HG03565 (cell line): ENCODE results near the gene SH3RF2.
"Not testable (repeated sequence)": the region's sequence is repeated elsewhere in the genome, so short reads cannot be mapped to it uniquely, and the experiment has no call there.

ENCODE experiments used
- ATAC-seq: cut with Tn5 transposase; IDR thresholded peaks from one replicate; pipeline ENCODE4 v1.9.1; 2021; ENCODE audit warnings: mild to moderate bottlenecking, moderate library complexity; ENCODE audit not compliant: unreplicated experiment

Gene SH3RF2

DNA sequence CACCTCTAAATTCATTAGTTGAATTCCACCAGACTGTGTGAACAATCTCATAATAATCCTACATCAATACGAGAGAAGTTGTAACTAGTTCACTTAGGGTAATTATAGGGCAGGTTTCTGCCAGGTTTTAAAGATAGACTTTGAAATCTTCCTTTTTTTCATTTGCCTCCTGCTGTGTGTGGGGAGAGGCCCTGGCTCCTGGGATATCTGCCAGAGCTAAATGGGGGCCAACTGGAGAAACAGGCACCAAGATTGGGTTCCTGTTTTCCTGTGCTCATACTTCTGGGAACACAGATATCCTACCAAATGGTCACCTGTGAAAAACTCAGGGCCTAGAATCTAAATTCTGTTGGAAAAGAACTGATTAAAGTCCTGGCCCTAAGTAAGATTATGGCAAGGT is 42.3 kb downstream of the SH3RF2 start:
- ATAC-seq, result no peak

DNA sequence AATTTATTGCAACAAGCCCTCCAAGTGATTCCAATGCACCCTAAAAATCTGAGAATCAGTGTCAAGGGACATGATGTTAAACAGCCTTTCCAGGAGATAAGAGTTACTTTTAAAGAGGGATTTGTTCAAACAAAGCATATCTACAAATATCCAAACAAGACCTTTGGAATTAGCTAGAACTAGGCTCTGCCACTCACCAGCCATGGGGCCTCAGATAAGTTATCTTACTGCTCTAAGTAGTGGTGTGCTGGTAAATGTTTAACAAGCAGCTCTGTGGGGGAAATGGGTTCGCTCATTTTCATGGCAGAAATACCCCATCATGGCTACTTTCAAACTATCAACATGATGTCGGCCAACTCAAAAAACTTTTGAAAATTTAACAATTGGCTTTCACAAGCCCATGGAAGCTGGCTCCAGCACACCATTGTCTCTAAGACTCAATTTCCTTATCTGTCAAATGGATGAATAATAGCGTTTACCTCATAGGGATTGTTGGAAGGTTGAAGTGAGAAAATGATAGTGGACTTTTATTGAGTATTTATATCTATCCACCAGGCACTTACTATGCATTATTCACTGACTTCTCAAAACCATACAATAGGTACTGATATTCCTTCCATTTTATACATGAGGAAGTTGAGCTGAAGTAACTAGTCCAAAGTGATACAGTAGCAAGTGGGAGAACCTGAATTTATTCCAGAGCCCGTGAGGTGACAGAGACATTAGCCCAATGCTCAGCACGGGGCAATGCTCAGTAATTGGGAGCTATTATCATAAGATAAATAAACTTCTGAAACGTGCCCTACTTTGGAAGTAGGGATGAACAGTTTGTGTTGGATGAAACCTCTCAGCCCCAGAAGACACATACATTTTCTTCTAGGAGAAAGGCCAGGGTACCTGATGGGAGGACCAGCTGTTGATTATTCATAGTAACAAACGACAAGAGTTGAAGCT is 43.2 kb downstream of the SH3RF2 start:
- no peak for ATAC-seq

DNA sequence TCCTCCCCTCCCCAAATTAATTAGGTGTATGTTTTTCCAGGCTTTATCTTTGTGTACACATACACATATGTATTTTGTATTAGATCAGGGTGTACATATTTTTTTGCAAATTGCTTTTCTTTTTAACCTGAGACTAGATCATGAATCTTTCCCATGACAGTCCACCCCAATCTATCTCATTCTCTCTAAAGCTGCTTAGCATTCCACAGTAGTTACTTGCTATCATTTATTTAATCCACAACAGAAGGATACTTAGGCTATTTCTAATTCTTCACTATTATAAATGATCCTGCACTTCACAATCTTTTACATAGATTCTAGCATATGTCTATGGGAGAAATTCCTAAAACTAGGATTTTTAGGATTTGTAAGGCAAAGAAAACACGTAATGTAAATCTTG is 43.9 kb downstream of the SH3RF2 start:
- ATAC-seq, result no peak

DNA sequence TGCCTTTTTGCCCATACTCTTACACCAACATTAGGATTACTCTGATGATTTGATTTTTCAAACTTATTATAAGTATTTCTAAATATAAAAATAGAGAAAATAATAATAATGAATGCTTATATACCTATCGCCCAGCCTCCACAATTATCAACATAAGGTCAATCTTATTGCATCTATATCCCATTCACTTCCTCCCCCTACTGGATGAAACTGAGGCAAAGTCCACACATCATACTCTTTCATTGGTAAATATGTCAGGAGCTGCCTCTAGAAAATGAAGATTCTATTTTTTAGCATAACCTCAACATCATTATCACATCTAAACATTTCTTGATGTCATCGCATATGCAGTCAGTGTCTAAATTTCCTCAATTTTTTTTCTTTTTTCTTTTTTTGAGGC is 44.3 kb downstream of the SH3RF2 start:
- ATAC-seq, result no peak

DNA sequence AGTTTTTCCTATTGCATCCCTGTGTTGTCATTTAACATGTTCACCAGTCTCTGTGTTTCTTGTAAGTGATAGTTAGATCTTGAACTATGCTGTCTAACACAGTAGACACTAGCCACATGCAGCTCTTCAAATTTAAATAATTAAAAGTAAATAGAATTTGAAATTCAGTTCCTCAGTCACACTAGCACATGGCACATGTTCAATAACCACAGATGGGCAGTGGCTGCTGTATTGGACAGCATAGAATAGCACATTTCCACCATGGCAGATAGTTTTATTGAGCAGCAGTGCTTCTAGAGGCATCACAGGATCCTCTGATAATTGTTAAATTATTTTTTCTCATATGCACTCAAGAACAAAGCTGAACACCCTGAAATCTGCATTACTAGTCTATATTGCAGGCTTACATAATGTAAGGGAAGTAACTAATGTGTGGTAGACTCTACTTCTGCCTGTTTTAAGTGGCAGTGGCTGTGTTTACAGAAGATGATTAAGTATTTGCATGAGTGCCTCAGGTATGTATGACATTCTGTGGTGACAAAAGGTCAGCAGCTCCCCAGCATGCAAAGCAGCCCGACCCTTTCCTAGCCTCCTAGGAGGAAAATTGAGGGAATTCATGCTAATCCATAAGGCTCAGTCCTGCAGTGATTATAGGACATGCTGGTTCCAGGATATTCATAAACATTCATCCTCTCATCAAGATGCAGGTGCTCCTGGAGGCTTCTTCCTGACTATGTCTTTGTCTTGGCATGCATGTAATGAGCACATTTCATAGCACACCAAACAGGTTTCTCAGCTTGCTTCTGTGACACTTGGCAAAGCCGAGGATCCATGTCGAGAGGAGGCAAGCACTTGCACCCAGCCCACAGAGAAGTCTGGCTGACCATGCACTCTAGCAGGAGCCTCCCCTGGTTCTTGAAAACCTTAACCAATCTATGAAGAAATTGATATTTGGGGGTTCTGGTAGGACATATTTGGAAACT is 45.5 kb downstream of the SH3RF2 start:
- ATAC-seq, result no peak

DNA sequence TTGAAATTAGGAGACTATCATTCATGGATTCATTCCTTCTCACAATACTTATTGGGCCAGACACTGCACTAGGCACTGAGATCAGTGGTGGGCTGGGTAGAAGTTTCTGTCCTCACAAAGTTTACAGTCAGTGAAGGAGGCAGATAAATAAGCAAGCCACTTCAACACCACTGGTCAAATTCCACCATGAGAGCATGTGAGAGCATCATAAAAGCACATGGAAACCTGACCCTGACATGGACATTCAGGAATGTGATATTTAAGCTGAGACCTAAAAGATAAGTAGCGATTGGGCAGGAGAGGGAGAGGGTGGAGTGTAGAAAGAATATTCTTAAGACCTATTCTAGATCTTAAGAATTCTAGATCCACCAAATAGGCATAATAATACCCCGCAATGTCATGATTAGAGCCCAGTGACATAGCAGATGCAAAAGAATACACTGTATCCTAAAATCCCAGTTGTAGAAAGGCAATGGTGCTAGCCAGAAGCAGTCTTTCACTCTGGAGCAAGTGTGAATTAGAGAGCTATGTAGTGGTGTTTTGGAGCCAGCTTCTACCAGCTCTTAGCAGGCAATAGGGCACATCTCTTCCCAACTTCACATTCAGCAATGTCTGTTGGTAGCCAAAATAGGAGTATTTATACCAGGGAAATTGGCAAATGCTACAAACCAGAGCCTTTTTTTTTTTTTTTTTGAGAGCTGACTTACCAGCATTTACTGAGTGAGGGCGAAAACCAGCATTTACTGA is 46.4 kb downstream of the SH3RF2 start:
- ATAC-seq, result no peak

DNA sequence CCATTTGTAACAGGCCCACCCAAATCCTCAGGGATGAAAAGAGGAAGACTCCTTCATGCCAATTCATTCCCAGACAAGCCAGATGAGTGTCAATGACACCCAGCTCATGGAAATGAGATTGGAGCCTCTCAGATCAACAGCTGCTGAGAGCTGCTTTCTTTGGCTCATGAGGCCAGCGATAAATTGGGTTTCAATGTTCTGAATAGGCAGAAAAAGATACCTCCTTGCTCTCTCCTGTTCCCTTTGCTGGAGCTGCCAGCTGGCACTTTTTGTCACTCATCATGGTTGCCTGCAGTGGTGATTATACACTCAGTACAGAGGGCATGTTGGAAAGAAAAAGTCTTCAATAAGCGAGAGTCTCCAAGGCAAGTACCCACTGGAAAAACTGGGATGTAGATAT is 47.1 kb downstream of the SH3RF2 start:
- no peak for ATAC-seq

DNA sequence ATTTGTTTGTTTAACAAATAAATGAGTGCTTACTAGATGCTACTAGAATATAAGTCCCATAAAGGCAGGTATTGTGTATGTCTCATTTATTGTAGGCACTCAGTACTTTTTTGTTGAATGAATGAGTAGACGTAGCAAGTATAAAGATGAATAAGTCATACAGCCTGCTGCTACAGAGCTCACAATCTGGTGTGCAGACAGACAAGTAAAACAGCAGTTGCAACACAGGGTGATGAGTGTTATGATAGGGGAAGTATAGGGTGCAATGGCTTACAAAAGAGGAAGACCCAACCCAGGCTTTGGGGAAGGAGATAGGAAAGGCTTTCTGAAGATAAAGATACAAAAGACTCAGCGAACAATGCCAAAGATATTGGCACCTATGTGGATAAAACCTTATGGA is 47.7 kb downstream of the SH3RF2 start:
- no peak for ATAC-seq

DNA sequence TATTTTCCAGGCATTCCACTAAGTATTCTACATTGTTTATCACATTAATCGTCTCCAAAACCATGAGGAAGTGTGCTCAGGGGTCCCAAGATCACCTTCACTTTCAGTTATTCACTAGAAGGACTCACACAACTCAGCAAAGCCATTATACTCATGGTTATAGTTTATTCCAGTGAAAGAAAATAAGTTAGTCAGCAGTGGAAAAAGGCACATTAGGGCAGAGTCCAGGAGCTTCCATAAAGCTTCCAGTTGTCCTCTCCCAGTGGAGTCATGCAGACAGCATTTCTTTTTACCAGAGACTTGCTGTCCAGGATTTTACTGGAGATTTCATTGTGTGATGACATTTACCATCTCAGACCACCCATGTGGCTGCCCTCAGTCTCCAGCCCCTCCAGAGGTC is 51.5 kb downstream of the SH3RF2 start:
- ATAC-seq, result no peak

DNA sequence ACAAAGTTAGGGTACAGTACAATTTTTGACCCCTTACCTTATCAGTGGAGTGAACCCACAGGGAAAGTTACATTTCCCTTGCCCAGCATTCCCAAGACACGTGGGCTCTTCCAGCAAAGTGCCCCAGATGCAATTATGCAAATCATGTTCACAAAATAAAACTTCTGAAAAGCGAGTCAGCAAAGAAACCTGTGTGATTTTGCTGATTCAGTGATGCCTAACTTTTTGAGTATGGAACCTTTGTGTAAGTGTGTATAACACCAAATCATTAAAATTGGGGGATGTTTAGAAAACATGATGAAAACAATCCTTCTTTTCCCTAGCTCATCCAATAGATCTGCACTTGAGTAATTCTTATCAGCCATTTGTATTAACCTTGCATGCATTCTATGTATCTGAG is 52.6 kb downstream of the SH3RF2 start:
- ATAC-seq, result no peak

DNA sequence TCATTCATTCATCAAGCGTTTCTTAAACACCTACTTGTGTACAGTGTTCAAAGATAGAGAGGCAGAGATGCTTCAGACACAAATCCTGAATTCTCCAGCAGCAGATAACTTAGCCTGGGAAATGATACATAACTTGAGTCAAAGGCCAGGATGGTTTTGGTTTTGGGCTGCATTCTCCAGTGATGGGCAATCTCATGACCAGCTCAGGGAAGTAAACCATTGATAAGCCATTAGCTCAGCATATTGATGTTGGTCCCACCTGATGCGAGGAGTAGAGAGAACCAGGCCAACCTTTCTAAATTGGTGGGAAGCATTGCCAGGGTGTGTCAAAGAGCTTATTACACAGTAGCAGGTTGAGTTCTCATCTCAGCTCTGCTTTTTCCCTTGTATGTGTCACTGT is 53.0 kb downstream of the SH3RF2 start:
- no peak for ATAC-seq

DNA sequence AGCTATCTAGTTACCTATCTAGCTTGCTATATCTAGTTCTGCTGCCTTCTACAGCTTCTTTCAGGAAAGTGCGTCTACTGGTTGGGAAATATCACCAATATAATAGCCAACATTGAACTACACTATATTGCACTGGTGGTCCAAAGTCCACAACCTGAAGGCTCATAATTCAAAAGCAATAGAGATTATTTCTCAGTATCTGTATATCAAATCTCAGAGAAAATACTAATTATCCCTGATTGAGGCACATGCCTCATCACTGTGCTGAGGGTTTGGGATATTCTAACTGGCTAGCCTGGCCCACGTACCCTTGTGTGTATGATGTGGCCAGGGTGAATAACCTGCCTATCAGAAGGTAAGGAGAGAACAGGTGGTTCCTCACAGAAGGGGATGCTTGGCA is 53.8 kb downstream of the SH3RF2 start:
- ATAC-seq, result no peak

DNA sequence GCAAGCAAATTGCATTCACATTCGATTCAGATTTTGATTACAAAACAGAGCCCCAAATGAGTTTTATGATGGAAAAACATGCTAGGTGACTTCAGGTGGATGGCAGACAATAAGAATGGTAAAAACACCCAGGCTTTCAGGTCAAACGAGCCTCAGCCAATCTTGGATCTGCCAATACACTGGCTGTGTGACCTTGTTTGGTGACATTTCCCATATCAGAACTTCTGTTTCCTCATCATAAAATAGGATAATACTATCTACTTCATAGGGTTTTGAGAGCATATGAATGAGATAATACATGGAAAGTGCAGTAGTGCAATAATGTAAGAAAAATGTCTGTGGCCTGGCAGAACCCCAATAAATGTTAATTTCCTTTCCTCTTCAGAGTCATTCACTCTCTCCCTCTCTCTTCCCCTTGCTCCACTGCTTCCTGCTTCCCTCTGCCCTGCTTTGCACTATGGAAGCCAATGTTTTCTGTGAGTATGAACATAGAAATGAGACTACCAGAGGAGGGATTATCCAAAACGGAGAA is 54.7 kb downstream of the SH3RF2 start:
- ATAC-seq, result no peak

DNA sequence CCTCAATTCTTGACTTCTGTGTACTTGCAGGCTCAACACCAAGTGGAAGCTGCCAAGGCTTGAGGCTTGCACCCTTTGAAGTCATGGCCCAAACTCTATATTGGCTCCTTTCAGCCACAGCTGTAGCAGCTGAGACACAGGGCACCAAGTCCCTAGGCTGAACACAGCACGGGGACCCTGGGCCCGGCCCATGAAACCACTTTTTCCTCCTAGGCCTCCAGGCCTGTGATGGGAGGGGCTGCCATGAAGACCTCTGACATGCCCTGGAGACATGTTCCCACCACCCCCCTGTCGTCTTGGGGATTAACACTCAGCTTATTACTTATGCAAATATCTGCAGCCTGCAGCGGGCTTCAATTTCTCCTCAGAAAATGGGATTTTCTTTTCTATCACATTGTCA is 57.2 kb downstream of the SH3RF2 start:
- not testable (repeated sequence) for ATAC-seq

DNA sequence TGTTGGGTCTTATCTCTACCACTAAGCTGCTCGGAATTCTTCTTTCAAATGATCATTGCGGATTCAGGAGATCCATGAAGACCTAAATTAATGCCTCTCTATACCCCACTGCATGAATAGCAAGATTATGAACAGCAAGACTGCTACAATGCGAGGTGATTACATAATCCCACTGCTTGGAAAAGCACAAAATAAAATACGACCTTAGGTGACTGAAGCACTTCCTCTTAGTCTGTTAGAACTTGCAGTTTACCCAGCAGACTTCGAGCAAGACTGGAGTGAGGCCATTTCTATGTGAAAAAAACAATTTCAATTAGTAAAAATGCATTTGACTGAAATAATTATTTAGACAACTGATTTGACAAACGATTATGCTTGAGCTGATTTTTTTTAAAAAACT is 59.8 kb downstream of the SH3RF2 start:
- ATAC-seq, result no peak

DNA sequence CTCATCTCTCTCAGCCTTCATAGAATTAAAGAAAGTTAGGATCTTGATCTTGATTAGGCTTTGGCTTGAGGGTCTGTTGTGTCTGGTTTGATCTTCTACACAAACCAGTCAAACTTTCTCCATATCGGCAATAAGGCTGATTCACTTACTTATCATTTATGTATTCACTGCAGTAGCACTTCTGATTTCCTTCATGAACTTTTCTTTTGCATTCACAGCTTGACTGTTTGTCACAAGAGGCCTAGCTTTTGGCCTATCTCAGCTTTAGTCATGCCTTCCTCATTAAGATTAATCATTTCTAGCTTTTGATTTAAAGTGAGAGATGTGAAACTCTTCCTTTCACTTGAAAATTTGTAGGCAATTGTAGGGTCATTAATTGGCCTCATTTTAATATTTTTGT is 62.8 kb downstream of the SH3RF2 start:
- ATAC-seq, result no peak

DNA sequence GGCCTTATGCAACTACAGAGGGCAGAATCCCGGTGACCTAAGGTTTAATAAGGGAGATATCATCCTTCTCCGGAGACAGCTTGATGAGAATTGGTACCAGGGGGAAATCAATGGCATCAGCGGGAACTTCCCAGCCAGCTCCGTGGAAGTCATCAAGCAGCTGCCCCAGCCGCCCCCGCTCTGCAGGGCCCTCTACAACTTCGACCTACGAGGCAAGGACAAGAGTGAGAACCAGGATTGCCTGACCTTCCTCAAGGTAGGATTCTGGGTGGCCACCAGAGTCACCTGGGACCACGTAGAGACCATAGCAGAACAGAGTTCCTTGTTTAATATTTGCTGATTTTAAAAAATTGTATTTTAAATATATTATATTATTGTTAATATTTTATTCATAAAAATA is 63.7 kb downstream of the SH3RF2 start:
- ATAC-seq, result no peak

DNA sequence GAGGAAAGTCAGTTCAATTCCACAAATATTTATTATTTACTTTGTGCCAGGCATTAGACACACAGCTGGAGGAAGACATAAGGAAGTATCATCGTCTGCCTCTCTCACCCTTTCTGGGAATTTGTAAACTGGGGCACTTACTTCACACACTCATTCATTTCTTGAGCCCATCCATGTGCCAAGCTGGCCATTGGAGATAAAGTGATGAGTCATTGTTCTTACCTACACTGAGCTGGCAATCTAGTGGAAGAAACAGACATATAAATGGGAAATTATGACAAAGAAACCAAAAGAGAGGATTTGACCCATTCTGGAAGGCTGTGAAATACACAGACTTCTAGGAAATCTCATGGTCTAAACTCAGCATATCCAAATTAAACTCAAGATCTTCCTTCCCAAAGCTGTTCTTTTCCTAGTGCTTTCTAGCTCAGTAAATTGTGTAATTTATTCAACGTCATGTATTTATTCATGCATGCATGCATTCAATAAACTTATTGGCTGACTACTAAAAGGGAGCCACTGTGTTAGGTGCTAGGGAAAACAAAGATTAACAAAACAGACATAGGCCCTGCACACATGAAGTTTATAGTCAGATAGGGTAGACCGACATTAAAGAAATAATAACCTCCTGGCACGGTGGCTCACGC is 65.3 kb downstream of the SH3RF2 start:
- no peak for ATAC-seq

DNA sequence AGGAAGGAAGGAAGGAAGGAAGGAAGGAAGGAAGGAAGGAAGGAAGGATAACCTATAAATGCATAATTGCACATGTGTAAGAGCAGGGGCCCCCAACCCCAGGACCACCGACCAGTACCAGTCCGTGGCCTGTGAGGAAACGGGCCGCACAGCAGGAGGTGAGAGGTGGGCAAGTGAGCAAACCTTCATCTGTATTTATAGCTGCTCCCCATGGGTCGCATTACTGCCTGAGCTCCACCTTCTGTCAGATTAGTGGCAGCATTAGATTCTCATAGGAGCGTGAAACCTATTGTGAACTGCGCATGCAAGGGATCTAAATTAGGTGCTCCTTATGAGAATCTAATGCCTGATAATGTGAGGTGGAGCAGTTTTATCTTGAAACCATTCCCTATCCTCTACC is 66.1 kb downstream of the SH3RF2 start:
- ATAC-seq, result no peak

DNA sequence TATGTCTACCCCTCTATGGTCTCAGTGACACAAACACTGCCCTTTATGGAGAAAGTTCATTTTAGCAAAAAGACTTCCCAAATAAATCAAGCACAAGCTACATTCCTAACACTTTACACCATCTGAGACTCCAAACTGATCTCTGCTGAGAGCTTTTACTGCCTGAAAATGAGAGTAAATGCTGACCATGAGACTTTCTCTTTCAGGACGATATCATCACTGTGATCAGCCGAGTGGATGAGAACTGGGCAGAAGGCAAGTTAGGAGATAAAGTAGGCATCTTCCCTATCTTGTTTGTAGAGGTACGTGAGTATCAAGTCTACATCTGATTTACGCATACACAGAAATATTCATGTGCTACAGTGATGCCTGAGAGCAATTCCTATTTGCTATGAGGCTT is 67.5 kb downstream of the SH3RF2 start:
- ATAC-seq, result no peak
